Measurements from ENCODE around the gene CBLC.

DNA sequence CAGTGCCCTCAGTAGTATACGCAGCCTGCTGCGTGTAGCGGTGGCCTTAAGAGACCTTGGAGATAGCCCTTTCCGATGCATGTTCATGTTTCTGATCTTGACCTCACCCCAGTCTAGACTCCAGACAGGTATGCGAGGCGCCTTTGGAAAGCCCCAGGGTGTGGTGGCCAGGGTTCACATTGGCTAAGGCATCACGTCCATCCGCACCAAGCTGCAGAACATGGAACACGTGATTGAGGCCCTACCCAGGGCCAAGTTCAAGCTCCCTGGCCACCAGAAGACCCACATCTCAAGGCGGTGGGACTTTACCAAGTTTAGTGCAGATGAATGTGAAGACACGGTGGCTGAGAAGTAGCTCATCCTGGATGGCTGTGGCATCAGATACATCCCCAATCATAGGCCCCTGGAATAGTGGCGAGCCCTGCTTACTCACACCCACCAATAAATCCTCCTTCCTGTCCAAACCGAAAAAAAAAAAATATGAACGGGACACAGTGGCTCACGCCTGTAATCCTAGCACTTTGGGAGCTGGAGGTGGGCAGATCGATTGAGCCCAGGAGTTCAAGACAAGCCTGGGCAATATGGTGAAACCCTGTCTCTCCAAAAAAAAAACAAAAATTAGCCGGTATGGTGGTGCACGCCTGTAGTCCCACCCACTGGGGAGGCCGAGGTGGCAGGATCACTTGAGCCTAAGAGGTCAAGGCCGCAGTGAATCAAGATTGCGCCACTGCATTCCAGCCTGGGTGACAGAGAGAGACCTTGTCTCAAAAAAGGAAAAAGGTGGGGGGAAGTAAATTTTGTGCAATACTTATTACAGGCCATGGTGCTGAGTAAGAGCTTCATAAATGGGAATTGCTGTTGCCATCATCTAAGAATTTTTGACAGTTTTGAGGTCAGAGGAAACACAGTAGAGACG lies 12.4 kb upstream of the CBLC start:
- TF ChIP-seq CTCF (tag by site-specific recombination; IDR thresholded peaks at IDR 0.05) (no peak), ZNF510 (tag by site-specific recombination; IDR thresholded peaks at IDR 0.05; ENCODE audit: insufficient replicate concordance) (no peak), ZNF19 (tag by site-specific recombination; IDR thresholded peaks at IDR 0.05; ENCODE audit: low read depth) (no peak)
